BJ (cell line): Measurements from ENCODE around the gene NSD2. TPM values are rescaled to one million over a fixed set of nuclear protein-coding genes. Genes with fewer than 3 reads are reported as not detected.

Experiments used
- CTCF ChIA-PET: fragments of 350-600 bp; formaldehyde crosslinking; extraction: SDS; loops from one replicate; lab custom pipeline; 2021; ENCODE audit warnings: antibody characterized with exemption, inconsistent platforms; lab: Yijun Ruan, JAX
- POLR2A ChIA-PET: fragments of 300-600 bp; sonication (Branson Sonifier 250); formaldehyde crosslinking; extraction: SDS; loops from one replicate; lab custom pipeline; 2021; ENCODE audit warnings: antibody characterized with exemption; lab: Charles Lee
- DNase-seq: peaks from one replicate; pipeline ENCODE4 v3.0.0-alpha.2; 2011; ENCODE audit warnings: low read depth
- H3K27me3 ChIP-seq: 2 replicates; pipeline ENCODE4 v1.6.0; 2011; ENCODE audit warnings: low read length; ENCODE audit not compliant: control insufficient read depth, insufficient read depth
- H3K36me3 ChIP-seq: 2 replicates; pipeline ENCODE4 v1.5.1; 2011; ENCODE audit warnings: low read length; ENCODE audit not compliant: control insufficient read depth, insufficient read depth
- H3K4me3 ChIP-seq: 2 replicates; pipeline ENCODE4 v1.5.1; 2011; ENCODE audit warnings: low read depth, mild to moderate bottlenecking, control low read depth, low read length
- CTCF ChIP-seq: IDR thresholded peaks from 2 replicates; pipeline ENCODE4 v1.5.1; 2011; ENCODE audit warnings: low read depth, mild to moderate bottlenecking, control low read depth, inconsistent platforms, low read length, moderate library complexity; ENCODE audit not compliant: insufficient read depth
- polyA plus RNA-seq: library from polyadenylated mRNA; depleted of rRNA; stranded (reverse); fragments of >200 nt; gene quantifications from 2 replicates; pipeline ENCODE4 v1.2.3, GENCODE V29; 2011

The NSD2 gene
- polyA plus RNA-seq, 1 experiment = 22.3 TPM

- CTCF ChIA-PET = interaction anchor here (2.6 to 9.8 kb wide), 2 partner anchors 10 to 15 kb away, joined by 11 to 74 read pairs; no protein-coding TSS in a partner anchor
These were observed 12.4 kb downstream of the NSD2 start for GRCh38 chr4:1883583-1883982.

GRCh38 chr4:1885414-1885813 is 14.2 kb downstream of the NSD2 start:
- no peaks in the 10 kb centered on the region for H3K27me3 ChIP-seq
- DNase-seq = no peak
- CTCF ChIA-PET = interaction anchor here (0.8 to 9.8 kb wide), 2 partner anchors 13 to 658 kb away, joined by 3 to 74 read pairs; no protein-coding TSS in a partner anchor

More at GRCh38 chr4:1883583-1883982, 12.4 kb downstream of the NSD2 start:
- no peak for TF ChIP-seq CTCF
- H3K4me3 ChIP-seq = no peak overlapping the region
- no peaks in the 10 kb centered on the region for H3K27me3 ChIP-seq
- POLR2A ChIA-PET = no interaction called here
- no peaks in the 10 kb centered on the region for H3K36me3 ChIP-seq
- no peak for DNase-seq

GRCh38 chr4:1887052-1887451 is 15.9 kb downstream of the NSD2 start:
- Histone ChIP-seq H3K27me3 (no peaks in the 10 kb centered on the region), H3K36me3 (no peaks in the 10 kb centered on the region), H3K4me3 (no peak overlapping the region)
- DNase-seq = no peak
- no peak for TF ChIP-seq CTCF
- ChIA-PET CTCF (interaction anchor here (1.0 to 9.8 kb wide), 3 partner anchors 10 to 27 kb away, joined by 3 to 74 read pairs (median 3); no protein-coding TSS in a partner anchor), POLR2A (no interaction called here)

More at GRCh38 chr4:1885414-1885813, 14.2 kb downstream of the NSD2 start:
- Histone ChIP-seq H3K36me3 (no peaks in the 10 kb centered on the region), H3K4me3 (no peak overlapping the region)
- POLR2A ChIA-PET = interaction anchor here (0.6 kb wide), 1 partner anchor 23 kb away, joined by 3 read pairs; no protein-coding TSS in a partner anchor
- no peak for TF ChIP-seq CTCF

- TF ChIP-seq CTCF = no peak
- Histone ChIP-seq H3K36me3 (peaks cover 2% of the 10 kb centered on the region; the same call in 1 of the 2 replicates), H3K4me3 (no peak overlapping the region), H3K27me3 (no peaks in the 10 kb centered on the region)
- CTCF ChIA-PET = interaction anchor here (1.4 to 9.8 kb wide), 2 partner anchors 8 to 77 kb away, joined by 4 to 74 read pairs; no protein-coding TSS in a partner anchor
- no peak for DNase-seq
- POLR2A ChIA-PET = no interaction called here
These were observed 19.9 kb downstream of the NSD2 start for GRCh38 chr4:1890979-1891570.

- H3K36me3 ChIP-seq = peaks cover 4% of the 10 kb centered on the region
- no peak for TF ChIP-seq CTCF
- no peak overlapping the region for H3K4me3 ChIP-seq
- no peak for DNase-seq
- no peaks in the 10 kb centered on the region for H3K27me3 ChIP-seq
- CTCF ChIA-PET = interaction anchor here (1.5 to 6.6 kb wide), 2 partner anchors 13 to 66 kb away, joined by 4 to 68 read pairs; no protein-coding TSS in a partner anchor
- POLR2A ChIA-PET = no interaction called here
These were observed 24.9 kb downstream of the NSD2 start for GRCh38 chr4:1895971-1896657.
